ENCODE data around the gene IFT88. TPM values are rescaled to one million over a fixed set of nuclear protein-coding genes. Genes with fewer than 3 reads are reported as not detected.

The IFT88 gene
- total RNA-seq, 2 experiments from 2014 or later: 6.6 to 7.7 TPM

- no peak overlapping the region for H3K4me3 Mint-ChIP-seq
- no peaks in the 10 kb centered on the region for H3K27me3 Mint-ChIP-seq
- H3K36me3 Mint-ChIP-seq: no peaks in the 10 kb centered on the region
- peaks cover 2% of the 10 kb centered on the region for H3K4me1 Mint-ChIP-seq
- no peaks in the 10 kb centered on the region for H3K9me3 Mint-ChIP-seq
- H3K27ac Mint-ChIP-seq: no peak overlapping the region
- ATAC-seq (ENCODE audit: low read depth): no peak
- POLR2A ChIA-PET: no interaction called here
- no peak for DNase-seq
Measured at GRCh38 chr13:20544201-20544923, 22.6 kb upstream of the IFT88 start.

- H3K27ac Mint-ChIP-seq: no peak overlapping the region
- POLR2A ChIA-PET: no interaction called here
Measured at GRCh38 chr13:20546556-20546955, 20.4 kb upstream of the IFT88 start.

GRCh38 chr13:20547479-20547908 lies 19.5 kb upstream of the IFT88 start:
- ATAC-seq (ENCODE audit: low read depth): no peak
- Mint-ChIP-seq H3K27ac (no peak overlapping the region), H3K4me1 (peaks cover 2% of the 10 kb centered on the region), H3K36me3 (no peaks in the 10 kb centered on the region), H3K4me3 (no peak overlapping the region), H3K9me3 (no peaks in the 10 kb centered on the region), H3K27me3 (no peaks in the 10 kb centered on the region)
- POLR2A ChIA-PET: no interaction called here
- DNase-seq: no peak

More at GRCh38 chr13:20546556-20546955, 20.4 kb upstream of the IFT88 start:
- no peak for DNase-seq
- Mint-ChIP-seq H3K9me3 (no peaks in the 10 kb centered on the region), H3K27me3 (no peaks in the 10 kb centered on the region), H3K4me3 (no peak overlapping the region), H3K4me1 (peaks cover 2% of the 10 kb centered on the region), H3K36me3 (no peaks in the 10 kb centered on the region)
- ATAC-seq (ENCODE audit: low read depth): no peak

- ATAC-seq (ENCODE audit: low read depth) (no peak), DNase-seq (no peak)
- Mint-ChIP-seq H3K4me3 (no peak overlapping the region), H3K27me3 (peaks cover 2% of the 10 kb centered on the region), H3K9me3 (no peaks in the 10 kb centered on the region), H3K4me1 (peaks cover 2% of the 10 kb centered on the region), H3K27ac (no peak overlapping the region), H3K36me3 (no peaks in the 10 kb centered on the region)
- POLR2A ChIA-PET: no interaction called here
Measured at GRCh38 chr13:20550799-20551198, 16.2 kb upstream of the IFT88 start.

- Mint-ChIP-seq H3K36me3 (no peaks in the 10 kb centered on the region), H3K4me3 (no peak overlapping the region), H3K27me3 (peaks cover 2% of the 10 kb centered on the region), H3K9me3 (no peaks in the 10 kb centered on the region), H3K27ac (no peak overlapping the region), H3K4me1 (no peaks in the 10 kb centered on the region)
- POLR2A ChIA-PET: no interaction called here
- DNase-seq: no peak
- ATAC-seq (ENCODE audit: low read depth): no peak
Measured at GRCh38 chr13:20553311-20553710, 13.6 kb upstream of the IFT88 start.

- H3K27me3 Mint-ChIP-seq: no peaks in the 10 kb centered on the region
- H3K9me3 Mint-ChIP-seq: no peaks in the 10 kb centered on the region
- H3K4me3 Mint-ChIP-seq: no peak overlapping the region
- POLR2A ChIA-PET: interaction anchor here (0.7 kb wide), 1 partner anchor 103 kb away, joined by 3 read pairs; no protein-coding TSS in a partner anchor
- H3K27ac Mint-ChIP-seq: no peak overlapping the region
- H3K36me3 Mint-ChIP-seq: no peaks in the 10 kb centered on the region
- DNase-seq (no peak), ATAC-seq (ENCODE audit: low read depth) (no peak)
- H3K4me1 Mint-ChIP-seq: no peaks in the 10 kb centered on the region
Measured at GRCh38 chr13:20558982-20559381, 8.0 kb upstream of the IFT88 start.

GRCh38 chr13:20559659-20560356 lies 7.1 kb upstream of the IFT88 start:
- Mint-ChIP-seq H3K4me3 (no peak overlapping the region), H3K4me1 (no peaks in the 10 kb centered on the region), H3K27me3 (peaks cover 2% of the 10 kb centered on the region), H3K36me3 (peaks cover 4% of the 10 kb centered on the region), H3K9me3 (peaks cover 3% of the 10 kb centered on the region), H3K27ac (no peak overlapping the region)
- ATAC-seq (ENCODE audit: low read depth) (no peak), DNase-seq (no peak)
- POLR2A ChIA-PET: no interaction called here

GRCh38 chr13:20561741-20562140 lies 5.2 kb upstream of the IFT88 start:
- POLR2A ChIA-PET: no interaction called here
- Mint-ChIP-seq H3K9me3 (peaks cover 6% of the 10 kb centered on the region), H3K4me1 (peaks cover 4% of the 10 kb centered on the region), H3K27ac (no peak overlapping the region), H3K36me3 (peaks cover 8% of the 10 kb centered on the region), H3K27me3 (peaks cover 2% of the 10 kb centered on the region), H3K4me3 (no peak overlapping the region)
- ATAC-seq (ENCODE audit: low read depth): no peak
- no peak for DNase-seq

- no peak for ATAC-seq (ENCODE audit: low read depth)
- H3K36me3 Mint-ChIP-seq: peaks cover 8% of the 10 kb centered on the region
- POLR2A ChIA-PET: interaction anchor here (1.1 kb wide), 1 partner anchor 39 kb away, joined by 3 read pairs; the partner anchor contains the start of gene CRYL1
Measured at GRCh38 chr13:20565115-20565736, 1.7 kb upstream of the IFT88 start.

GRCh38 chr13:20566468-20566897 lies 474 bp upstream of the IFT88 start:
- peaks cover 14% of the 10 kb centered on the region for H3K4me1 Mint-ChIP-seq

More at GRCh38 chr13:20565115-20565736, 1.7 kb upstream of the IFT88 start:
- H3K4me3 Mint-ChIP-seq: peak overlapping the region; percentile 93
- H3K27me3 Mint-ChIP-seq: peaks cover 2% of the 10 kb centered on the region
- no peak for DNase-seq
- H3K9me3 Mint-ChIP-seq: peaks cover 6% of the 10 kb centered on the region
- H3K4me1 Mint-ChIP-seq: peaks cover 13% of the 10 kb centered on the region
- H3K27ac Mint-ChIP-seq: no peak overlapping the region

GRCh38 chr13:20567881-20568528 lies 1.0 kb downstream of the IFT88 start:
- H3K36me3 Mint-ChIP-seq: peaks cover 10% of the 10 kb centered on the region
- ATAC-seq (ENCODE audit: low read depth) (no peak), DNase-seq (no peak)
- peaks cover 2% of the 10 kb centered on the region for H3K27me3 Mint-ChIP-seq
- peaks cover 15% of the 10 kb centered on the region for H3K4me1 Mint-ChIP-seq
- H3K9me3 Mint-ChIP-seq: peaks cover 6% of the 10 kb centered on the region
- POLR2A ChIA-PET: interaction anchor here (0.6 to 0.8 kb wide), 5 partner anchors 43 to 650 kb away, joined by 3 to 5 read pairs (median 3); no protein-coding TSS in a partner anchor
- peak overlapping the region; percentile 93 for H3K4me3 Mint-ChIP-seq
- H3K27ac Mint-ChIP-seq: peak overlapping the region; percentile 90

More at GRCh38 chr13:20566468-20566897, 474 bp upstream of the IFT88 start:
- peaks cover 6% of the 10 kb centered on the region for H3K9me3 Mint-ChIP-seq
- H3K4me3 Mint-ChIP-seq: peak overlapping the region; percentile 93
- H3K36me3 Mint-ChIP-seq: peaks cover 9% of the 10 kb centered on the region
- peak overlapping the region; percentile 90 for H3K27ac Mint-ChIP-seq
- DNase-seq (no peak), ATAC-seq (ENCODE audit: low read depth) (peak; percentile 68)
- peaks cover 2% of the 10 kb centered on the region for H3K27me3 Mint-ChIP-seq
- POLR2A ChIA-PET: interaction anchor here (1.1 kb wide), 1 partner anchor 41 kb away, joined by 3 read pairs; the partner anchor contains the start of gene CRYL1

- DNase-seq (no peak), ATAC-seq (ENCODE audit: low read depth) (no peak)
- POLR2A ChIA-PET: no interaction called here
- Mint-ChIP-seq H3K4me1 (peaks cover 15% of the 10 kb centered on the region), H3K27ac (no peak overlapping the region), H3K36me3 (peaks cover 7% of the 10 kb centered on the region), H3K9me3 (peaks cover 3% of the 10 kb centered on the region), H3K4me3 (no peak overlapping the region), H3K27me3 (no peaks in the 10 kb centered on the region)
Measured at GRCh38 chr13:20570517-20570916, 3.6 kb downstream of the IFT88 start.

- no peak for DNase-seq
- Mint-ChIP-seq H3K27ac (no peak overlapping the region), H3K4me1 (peaks cover 11% of the 10 kb centered on the region), H3K9me3 (peaks cover 3% of the 10 kb centered on the region), H3K27me3 (no peaks in the 10 kb centered on the region), H3K4me3 (no peak overlapping the region), H3K36me3 (peaks cover 13% of the 10 kb centered on the region)
- no peak for ATAC-seq (ENCODE audit: low read depth)
- POLR2A ChIA-PET: no interaction called here
Measured at GRCh38 chr13:20571676-20572075, 4.7 kb downstream of the IFT88 start.

Measured in activated naive CD8-positive, alpha-beta T cell treated with anti-CD3 and anti-CD28 coated beads, Interleukin-2, amount 10 ng/mL, durations not matched to agents 7 days and 5 days (primary cell).